ENCODE measurements around the gene WBP1L. TPM values are rescaled to one million over a fixed set of nuclear protein-coding genes. Genes with fewer than 3 reads are reported as not detected.
A peak's percentile ranks its signal among the peaks of the same experiment; 100 is the strongest.

The WBP1L gene
- polyA plus RNA-seq, 3 donors: 24.8 to 43.0 (median 38.3) TPM

DNA sequence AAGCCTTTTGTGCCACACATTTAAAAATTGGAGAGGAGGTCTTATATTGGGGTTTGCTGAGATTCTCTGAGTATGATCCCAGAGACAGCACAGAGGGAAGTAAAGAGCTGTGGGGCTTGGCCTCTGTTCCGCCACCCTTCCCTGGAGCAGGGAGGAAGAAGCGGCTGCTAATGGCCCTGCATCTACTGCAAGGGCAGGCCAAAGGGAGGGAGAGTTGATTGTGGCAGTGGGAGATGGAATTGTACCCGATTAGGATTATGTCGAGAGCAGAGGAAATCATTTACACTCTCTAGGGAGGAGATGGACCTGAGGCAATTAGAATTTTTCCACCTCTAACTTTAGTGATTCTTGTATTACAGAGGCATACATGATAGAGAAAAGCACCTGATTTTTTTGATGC lies 64.6 kb downstream of the WBP1L start:
- TF ChIP-seq, protein P1, sequence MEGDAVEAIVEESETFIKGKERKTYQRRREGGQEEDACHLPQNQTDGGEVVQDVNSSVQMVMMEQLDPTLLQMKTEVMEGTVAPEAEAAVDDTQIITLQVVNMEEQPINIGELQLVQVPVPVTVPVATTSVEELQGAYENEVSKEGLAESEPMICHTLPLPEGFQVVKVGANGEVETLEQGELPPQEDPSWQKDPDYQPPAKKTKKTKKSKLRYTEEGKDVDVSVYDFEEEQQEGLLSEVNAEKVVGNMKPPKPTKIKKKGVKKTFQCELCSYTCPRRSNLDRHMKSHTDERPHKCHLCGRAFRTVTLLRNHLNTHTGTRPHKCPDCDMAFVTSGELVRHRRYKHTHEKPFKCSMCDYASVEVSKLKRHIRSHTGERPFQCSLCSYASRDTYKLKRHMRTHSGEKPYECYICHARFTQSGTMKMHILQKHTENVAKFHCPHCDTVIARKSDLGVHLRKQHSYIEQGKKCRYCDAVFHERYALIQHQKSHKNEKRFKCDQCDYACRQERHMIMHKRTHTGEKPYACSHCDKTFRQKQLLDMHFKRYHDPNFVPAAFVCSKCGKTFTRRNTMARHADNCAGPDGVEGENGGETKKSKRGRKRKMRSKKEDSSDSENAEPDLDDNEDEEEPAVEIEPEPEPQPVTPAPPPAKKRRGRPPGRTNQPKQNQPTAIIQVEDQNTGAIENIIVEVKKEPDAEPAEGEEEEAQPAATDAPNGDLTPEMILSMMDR (IDR thresholded peaks at IDR 0.05): no peak
- peak overlapping the region in 5 of 7 donors; percentile 7 to 83 (median 64) for H3K27ac Mint-ChIP-seq

DNA sequence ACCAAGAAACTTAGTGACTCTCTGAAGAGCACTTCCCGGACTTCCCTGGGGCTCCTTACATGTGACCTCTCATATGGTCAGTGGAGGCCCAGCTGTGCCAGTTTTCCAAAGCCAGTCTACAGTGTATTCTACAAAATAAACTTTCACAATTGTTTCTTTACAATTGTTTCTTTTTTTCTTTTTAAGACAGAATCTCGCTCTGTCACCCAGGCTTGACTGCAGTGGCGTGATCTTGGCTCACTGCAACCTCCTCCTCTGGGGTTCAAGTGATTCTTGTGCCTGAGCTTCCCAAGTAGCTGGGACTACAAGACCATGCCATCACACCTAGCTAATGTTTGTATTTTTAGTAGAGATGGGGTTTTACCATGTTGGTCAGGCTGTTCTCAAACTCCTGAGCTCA lies 67.6 kb downstream of the WBP1L start:
- Histone ChIP-seq H3K9ac (ENCODE audit: insufficient read depth, low read length, poor library complexity, severe bottlenecking) (no peak overlapping the region), H3K9me3 (replicated peaks in 1 of 2; ENCODE audit: control insufficient read depth in 1 of 2, insufficient read depth in 1 of 2, low read length in 2 of 2) (no peaks in the 10 kb centered on the region), H3K79me2 (ENCODE audit: insufficient read depth, low read length) (peaks cover 9% of the 10 kb centered on the region), H4K20me1 (ENCODE audit: insufficient read depth, low read length) (no peaks in the 10 kb centered on the region), H3K36me3 (replicated peaks in 1 of 2; ENCODE audit: control insufficient read depth in 1 of 2, insufficient read depth in 2 of 2, low read length in 2 of 2) (peaks cover 26 to 60% of the 10 kb centered on the region in 2 donors), H3K4me3 (replicated peaks in 1 of 3; ENCODE audit: low read depth in 2 of 3, low read length in 3 of 3) (no peak overlapping the region), H3K27ac (ENCODE audit: low read depth in 1 of 2, low read length in 2 of 2) (peak overlapping the region; percentile 26 to 85), H3K4me2 (replicated peaks; ENCODE audit: extremely low read depth, low read length, poor library complexity, severe bottlenecking) (no peak overlapping the region), H2AFZ (ENCODE audit: insufficient read depth, low read depth, low read length, poor library complexity, severe bottlenecking) (no peak overlapping the region), H3K4me1 (ENCODE audit: control insufficient read depth in 1 of 2, insufficient read depth in 2 of 2, low read length in 2 of 2) (peaks cover 58 to 70% of the 10 kb centered on the region in 2 donors), H3K27me3 (ENCODE audit: control insufficient read depth in 2 of 2, insufficient read depth in 2 of 2, low read length in 2 of 2) (no peaks in the 10 kb centered on the region)
- Mint-ChIP-seq H3K9me3 (no peaks in the 10 kb centered on the region), H3K27ac (peak overlapping the region in 6 of 7 donors; percentile 14 to 99 (median 86)), H3K27me3 (ENCODE audit: low read depth in 3 of 3) (peaks cover 0 to 3% (median 0%) of the 10 kb centered on the region in 3 donors), H3K36me3 (peaks cover 61 to 80% of the 10 kb centered on the region in 2 donors), H3K4me3 (no peak overlapping the region), H3K4me1 (peaks cover 60% of the 10 kb centered on the region)
- TF ChIP-seq, protein P1 (IDR thresholded peaks at IDR 0.05): no peak
- intact Hi-C loops (cut with micrococcal nuclease): no loop called here
- WGBS (ENCODE audit: insufficient coverage): 89% methylated on average over 3 of the region's 3 CpGs
- DNase-seq: no peak

More for the DNA sequence above, 64.6 kb downstream of the WBP1L start:
- Mint-ChIP-seq H3K9me3 (no peaks in the 10 kb centered on the region), H3K4me3 (no peak overlapping the region), H3K27me3 (ENCODE audit: low read depth in 3 of 3) (no peaks in the 10 kb centered on the region), H3K4me1 (peaks cover 40% of the 10 kb centered on the region), H3K36me3 (peaks cover 63 to 81% of the 10 kb centered on the region in 2 donors)
- H3K4me3 ChIP-seq (replicated peaks in 1 of 3; ENCODE audit: low read depth in 2 of 3, low read length in 3 of 3): no peak overlapping the region
- H3K4me2 ChIP-seq (replicated peaks; ENCODE audit: extremely low read depth, low read length, poor library complexity, severe bottlenecking): no peak overlapping the region
- no peaks in the 10 kb centered on the region for H3K27me3 ChIP-seq (ENCODE audit: control insufficient read depth in 2 of 2, insufficient read depth in 2 of 2, low read length in 2 of 2)
- peaks cover 32 to 43% of the 10 kb centered on the region in 2 donors for H3K4me1 ChIP-seq (ENCODE audit: control insufficient read depth in 1 of 2, insufficient read depth in 2 of 2, low read length in 2 of 2)
- intact Hi-C loops (cut with micrococcal nuclease): loop anchor here in 1 of 2 donors (10.0 kb wide), 1 partner anchor 54 kb away; no protein-coding TSS in a partner anchor
- no peaks in the 10 kb centered on the region for H4K20me1 ChIP-seq (ENCODE audit: insufficient read depth, low read length)
- H3K9me3 ChIP-seq (replicated peaks in 1 of 2; ENCODE audit: control insufficient read depth in 1 of 2, insufficient read depth in 1 of 2, low read length in 2 of 2): no peaks in the 10 kb centered on the region
- H3K79me2 ChIP-seq (ENCODE audit: insufficient read depth, low read length): peaks cover 19% of the 10 kb centered on the region
- no peak overlapping the region for H2AFZ ChIP-seq (ENCODE audit: insufficient read depth, low read depth, low read length, poor library complexity, severe bottlenecking)
- WGBS (ENCODE audit: insufficient coverage): 80% methylated on average over 2 of the region's 4 CpGs
- DNase-seq: no peak
- no peak overlapping the region for H3K9ac ChIP-seq (ENCODE audit: insufficient read depth, low read length, poor library complexity, severe bottlenecking)
- H3K36me3 ChIP-seq (replicated peaks in 1 of 2; ENCODE audit: control insufficient read depth in 1 of 2, insufficient read depth in 2 of 2, low read length in 2 of 2): peaks cover 22 to 59% of the 10 kb centered on the region in 2 donors
- H3K27ac ChIP-seq (ENCODE audit: low read depth in 1 of 2, low read length in 2 of 2): no peak overlapping the region

All from CD14-positive monocyte (primary cell).